GM23248 (cell line): Measurements from ENCODE around the gene CPPED1.

Source experiments
- EZH2 ChIP-seq: fragments of 200-600 bp; sonication (generic); IDR thresholded peaks from 2 replicates; pipeline ENCODE4 v1.6.1; 2018; ENCODE audit warnings: antibody characterized with exemption, mild to moderate bottlenecking; ENCODE audit not compliant: insufficient read depth, poor library complexity, severe bottlenecking
- EZH2phosphoT487 ChIP-seq: fragments of 200-600 bp; sonication (generic); IDR thresholded peaks from 2 replicates; pipeline ENCODE4 v1.6.1; 2018; ENCODE audit warnings: antibody characterized with exemption, moderate library complexity, mild to moderate bottlenecking, low read depth; ENCODE audit not compliant: insufficient read depth

DNA sequence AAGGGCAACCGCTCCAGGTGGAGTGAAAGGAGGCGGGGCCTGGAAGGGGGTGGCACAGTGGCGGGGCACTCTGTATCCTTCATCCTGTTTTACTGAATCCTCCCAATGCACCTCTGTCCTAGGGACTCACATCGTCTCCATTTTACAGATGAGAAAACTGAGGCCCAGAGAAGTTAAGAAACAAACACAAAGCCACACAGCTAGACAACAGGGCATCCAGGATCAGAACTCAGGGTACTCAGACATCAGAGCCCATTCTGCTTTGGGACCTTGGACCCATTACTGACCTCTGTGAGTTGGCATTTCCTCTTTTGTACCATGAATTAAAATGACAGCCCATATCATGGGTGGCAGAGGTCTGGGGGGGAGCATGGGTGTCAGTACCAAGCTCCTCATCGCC is 129.2 kb downstream of the CPPED1 start:
- TF ChIP-seq EZH2 = no peak
- TF ChIP-seq EZH2phosphoT487 = no peak
